HG02885 (cell line): ENCODE data around the gene NCSTN.

ENCODE experiments used
- ATAC-seq: cut with Tn5 transposase; IDR thresholded peaks from one replicate; pipeline ENCODE4 v1.9.1; 2021; ENCODE audit warnings: mild to moderate bottlenecking; ENCODE audit not compliant: unreplicated experiment, poor library complexity

NCSTN gene

GRCh38 chr1:160402001-160402795, 59.0 kb downstream of the NCSTN start:
- ATAC-seq, result no peak

DNA sequence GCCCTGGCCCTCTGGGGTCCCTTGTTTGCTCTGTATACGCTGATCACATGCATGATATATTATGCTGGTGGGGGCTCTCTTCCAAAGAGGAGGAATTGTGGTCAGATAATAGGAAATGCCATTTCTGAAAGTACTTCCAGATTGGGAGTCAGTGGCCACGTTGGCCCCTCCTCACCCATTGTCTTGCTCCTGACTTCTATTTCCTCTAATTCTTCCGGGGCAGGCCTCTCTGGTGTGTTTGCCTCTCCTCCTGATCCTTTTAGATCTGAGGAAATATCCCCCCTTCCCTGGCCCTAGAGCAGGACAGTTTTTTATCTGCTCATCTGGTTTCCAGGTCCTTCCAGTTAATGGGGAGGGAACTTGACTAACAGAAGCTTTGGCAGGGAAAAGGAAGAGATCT, 60.1 kb downstream of the NCSTN start:
- ATAC-seq, result no peak

DNA sequence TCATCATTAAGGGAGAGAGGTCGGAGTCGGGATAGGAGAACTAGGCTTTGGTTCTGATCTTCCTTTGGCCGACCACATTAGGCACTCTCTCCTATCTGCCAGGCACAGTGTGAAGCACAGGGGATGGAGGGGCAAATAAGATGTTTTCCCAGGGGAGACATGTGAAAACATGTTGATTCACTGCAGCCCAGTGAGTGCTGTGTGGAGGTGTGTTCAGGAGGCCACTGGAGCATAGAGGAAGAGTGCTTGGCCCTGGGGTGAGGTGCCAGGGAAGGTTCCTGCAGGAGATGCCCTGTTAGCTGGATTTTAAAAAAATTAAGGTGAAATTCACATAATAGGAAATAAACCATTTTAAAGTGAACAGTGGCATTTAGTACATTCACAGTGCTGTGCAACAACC, 60.9 kb downstream of the NCSTN start:
- ATAC-seq, result no peak

DNA sequence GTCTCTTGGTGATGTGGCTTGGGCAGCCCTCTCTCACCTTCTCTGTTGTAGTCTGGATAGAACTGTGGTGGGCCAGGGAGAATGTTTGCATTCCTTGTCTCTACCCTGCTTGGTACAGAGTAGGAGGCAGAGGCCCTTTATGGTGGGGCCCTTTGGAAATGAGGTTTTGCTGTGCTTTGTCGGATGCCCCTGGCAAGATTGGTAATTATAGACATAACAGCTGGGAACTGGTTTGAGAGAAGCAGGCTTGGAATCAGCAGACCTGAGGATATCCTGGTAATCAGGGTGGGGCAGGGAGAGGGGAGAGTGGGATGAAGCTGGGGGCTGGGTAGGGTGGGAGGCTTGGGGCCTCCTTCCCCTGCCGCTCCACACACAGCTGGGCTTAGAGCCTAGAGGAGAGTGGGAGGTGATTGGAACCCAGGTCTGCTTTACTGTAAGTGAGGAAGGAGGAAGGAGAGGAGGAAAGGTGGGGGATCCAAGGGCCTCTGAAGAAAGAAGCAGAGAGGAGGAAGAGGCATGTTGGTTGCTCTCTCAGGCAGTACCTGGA, 62.2 kb downstream of the NCSTN start:
- no peak for ATAC-seq

DNA sequence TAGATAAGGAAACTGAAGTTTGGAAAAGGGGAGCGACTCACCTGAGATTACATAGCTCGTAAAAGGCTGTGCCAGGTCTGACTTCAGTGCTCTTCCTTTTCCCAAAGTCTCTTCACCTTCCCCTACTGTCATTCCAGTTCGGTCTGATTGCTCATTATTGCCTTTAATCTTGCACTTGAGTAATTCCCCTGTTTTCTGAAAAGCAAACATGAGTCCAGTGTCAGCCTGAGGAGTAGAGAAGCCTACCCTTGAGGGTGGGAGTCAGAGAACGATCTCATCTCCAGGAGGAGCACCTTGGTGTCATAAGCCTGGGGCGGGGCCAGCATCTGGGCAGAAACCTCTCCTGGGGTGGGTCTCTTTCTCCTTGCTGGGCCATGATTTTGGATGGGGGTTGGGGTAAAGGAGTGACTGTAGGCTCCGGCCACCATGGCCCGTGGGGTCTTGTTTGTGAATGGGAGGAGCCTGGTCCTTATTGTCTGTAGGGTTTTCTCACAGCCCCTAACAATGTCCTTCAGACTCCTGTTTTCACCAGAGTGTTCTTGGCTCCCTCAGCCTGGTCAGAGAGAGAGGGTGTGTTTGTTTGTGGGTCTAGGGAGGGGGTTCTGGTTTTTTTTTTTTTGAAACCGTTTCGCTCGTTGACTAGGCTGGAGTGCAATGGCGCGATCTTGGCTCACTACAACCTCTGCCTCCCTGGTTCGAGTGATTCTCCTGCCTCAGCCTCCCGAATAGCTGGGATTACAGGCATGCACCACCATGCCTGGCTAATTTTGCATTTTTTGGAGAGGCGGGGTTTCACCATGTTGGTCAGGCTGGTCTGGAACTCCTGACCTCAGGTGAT, 63.2 kb downstream of the NCSTN start:
- no peak for ATAC-seq

GRCh38 chr1:160407839-160408801, 64.9 kb downstream of the NCSTN start:
- ATAC-seq, result no peak
